Keratinocyte (primary cell): Measurements from ENCODE around the gene PIP4K2A.

Experiments used
- EZH2 ChIP-seq: IDR thresholded peaks from one replicate; pipeline ENCODE4 v1.6.1; 2012; ENCODE audit warnings: inconsistent platforms, mild to moderate bottlenecking, low read length, moderate library complexity
- TF ChIP-seq, protein P1 (sequence below), 3 experiments: IDR thresholded peaks in 1 of 3; conservative IDR thresholded peaks in 1 of 3; optimal IDR thresholded peaks in 1 of 3; 2 replicates in 2 of 3; 3 replicates in 1 of 3; pipeline versions ENCODE3 to v1.5.1; 2011; ENCODE audit warnings: low read length in 3 of 3, mild to moderate bottlenecking in 3 of 3, moderate library complexity in 2 of 3, control low read depth in 1 of 3, inconsistent platforms in 1 of 3; ENCODE audit not compliant: insufficient read depth in 2 of 3; ENCODE audit errors: extremely low read depth in 1 of 3

DNA sequence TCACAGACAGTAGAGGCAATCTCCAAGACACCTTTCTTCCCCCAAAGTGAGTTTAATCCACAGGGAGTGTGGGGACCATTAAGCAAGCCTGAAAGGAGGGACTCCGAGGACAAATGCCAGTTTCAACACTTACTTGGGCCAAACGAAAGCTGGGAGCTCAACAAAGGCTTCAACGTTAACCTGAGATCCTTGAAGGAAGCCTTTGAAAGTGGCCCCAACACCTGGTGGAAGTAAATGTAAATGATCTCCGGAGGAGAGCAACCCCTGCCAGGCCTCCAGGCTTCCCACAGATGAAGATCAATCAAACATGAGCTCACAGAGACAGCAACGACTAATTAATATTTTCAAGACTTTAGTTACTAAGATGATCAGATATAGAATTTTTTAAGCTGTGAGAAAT, 103.8 kb downstream of the PIP4K2A start:
- TF ChIP-seq, protein P1, sequence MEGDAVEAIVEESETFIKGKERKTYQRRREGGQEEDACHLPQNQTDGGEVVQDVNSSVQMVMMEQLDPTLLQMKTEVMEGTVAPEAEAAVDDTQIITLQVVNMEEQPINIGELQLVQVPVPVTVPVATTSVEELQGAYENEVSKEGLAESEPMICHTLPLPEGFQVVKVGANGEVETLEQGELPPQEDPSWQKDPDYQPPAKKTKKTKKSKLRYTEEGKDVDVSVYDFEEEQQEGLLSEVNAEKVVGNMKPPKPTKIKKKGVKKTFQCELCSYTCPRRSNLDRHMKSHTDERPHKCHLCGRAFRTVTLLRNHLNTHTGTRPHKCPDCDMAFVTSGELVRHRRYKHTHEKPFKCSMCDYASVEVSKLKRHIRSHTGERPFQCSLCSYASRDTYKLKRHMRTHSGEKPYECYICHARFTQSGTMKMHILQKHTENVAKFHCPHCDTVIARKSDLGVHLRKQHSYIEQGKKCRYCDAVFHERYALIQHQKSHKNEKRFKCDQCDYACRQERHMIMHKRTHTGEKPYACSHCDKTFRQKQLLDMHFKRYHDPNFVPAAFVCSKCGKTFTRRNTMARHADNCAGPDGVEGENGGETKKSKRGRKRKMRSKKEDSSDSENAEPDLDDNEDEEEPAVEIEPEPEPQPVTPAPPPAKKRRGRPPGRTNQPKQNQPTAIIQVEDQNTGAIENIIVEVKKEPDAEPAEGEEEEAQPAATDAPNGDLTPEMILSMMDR (optimal IDR thresholded peaks at IDR 0.05 in 1 of 3, IDR thresholded peaks at IDR 0.05 in 1 of 3, conservative IDR thresholded peaks at IDR 0.05 in 1 of 3; ENCODE audit: extremely low read depth in 1 of 3, insufficient read depth in 2 of 3, low read length in 3 of 3) = no peak
- no peak for TF ChIP-seq EZH2
